ENCODE measurements around the gene CECR2.

- TF ChIP-seq POLR2A (IDR thresholded peaks at IDR 0.05) (no peak), CTCF (IDR thresholded peaks at IDR 0.05) (no peak)
Measured at GRCh38 chr22:17496841-17497240, 127.6 kb downstream of the CECR2 start.
